K562 (cell line): ENCODE data around the gene YIF1A. TPM values are rescaled to one million over a fixed set of nuclear protein-coding genes. Genes with fewer than 3 reads are reported as not detected.

Experiments used
- ATAC-seq: fragments of 200-7000 bp; cut with Tn5 transposase; 3 replicates; pipeline ENCODE4 v1.9.1; 2020; ENCODE audit warnings: moderate library complexity
- BruUV-seq: library from RNA; stranded (reverse); fragments of 400-500 nt; replicated peaks from 2 replicates; lab custom pipeline; 2021; lab: Mats Ljungman, UMichigan
- CTCF ChIA-PET: fragments of 300-600 bp; formaldehyde crosslinking; extraction: SDS; loops from one replicate; lab custom pipeline; 2021; ENCODE audit warnings: low intra/inter-chr PET ratio; lab: Yijun Ruan, JAX
- POLR2A ChIA-PET: fragments of 300-600, 350-650 bp; sonication (Branson Sonifier 250); formaldehyde crosslinking; extraction: SDS; loops from one replicate; lab custom pipeline; 2021; ENCODE audit warnings: antibody characterized with exemption, inconsistent platforms; lab: Yijun Ruan, JAX
- DNase-seq, 4 experiments: peaks; one replicate each; pipeline versions ENCODE4 v3.0.0 to v3.0.0-alpha.2; 2011 to 2018; ENCODE audit warnings: low spot score in 3 of 4, mixed read lengths in 3 of 4; ENCODE audit errors: extremely low read depth in 1 of 4
- FAIRE-seq: peaks from 2 replicates; lab custom pipeline; 2011; peaks lifted over from hg19 to GRCh38; lab: Jason Lieb, UNC
- H2AFZ ChIP-seq: 2 replicates; pipeline ENCODE4 v1.6.0; 2011; ENCODE audit warnings: low read depth, low read length, control low read depth, inconsistent platforms
- H3K27ac ChIP-seq: fragments of 200-600 bp; 3 replicates; pipeline ENCODE4 v1.8.0; 2011; ENCODE audit warnings: low read depth, mild to moderate bottlenecking, control low read depth, inconsistent platforms, low read length, moderate library complexity, mixed read lengths; ENCODE audit errors: extremely low read depth
- H3K27me3 ChIP-seq, 2 experiments: fragments of 300-600 bp in 1 of 2; 2 replicates in 1 of 2; 3 replicates in 1 of 2; pipeline versions ENCODE4 v1.6.0 to v1.8.0; 2011; ENCODE audit warnings: inconsistent platforms in 2 of 2, low read length in 2 of 2, mild to moderate bottlenecking in 1 of 2, mixed read lengths in 1 of 2, moderate library complexity in 1 of 2; ENCODE audit not compliant: control insufficient read depth in 2 of 2, insufficient read depth in 2 of 2
- H3K36me3 ChIP-seq: fragments of 300-600 bp; 3 replicates; pipeline ENCODE4 v1.8.0; 2011; ENCODE audit warnings: mild to moderate bottlenecking, low read length, inconsistent platforms; ENCODE audit not compliant: control insufficient read depth, insufficient read depth
- H3K4me1 ChIP-seq, 2 experiments: fragments of 200-600 bp in 1 of 2; replicated peaks in 1 of 2; 2 replicates in 1 of 2; 3 replicates in 1 of 2; pipeline versions ENCODE4 v1.5.1 to v1.8.0; 2011; ENCODE audit warnings: inconsistent platforms in 2 of 2, low read length in 2 of 2, mild to moderate bottlenecking in 1 of 2, mixed read lengths in 1 of 2, moderate library complexity in 1 of 2; ENCODE audit not compliant: control insufficient read depth in 2 of 2, insufficient read depth in 2 of 2
- H3K4me2 ChIP-seq: 2 replicates; pipeline ENCODE4 v1.6.1; 2011; ENCODE audit warnings: low read length, control low read depth, inconsistent platforms, mixed read lengths; ENCODE audit not compliant: insufficient read depth
- H3K4me3 ChIP-seq: fragments of 200-600 bp; sonication (generic), shearing (Covaris generic); 2 replicates; pipeline ENCODE4 v1.5.1; 2016; ENCODE audit warnings: control low read depth, inconsistent platforms
- H3K79me2 ChIP-seq: fragments of 200-600 bp; 3 replicates; pipeline ENCODE4 v1.8.0; 2011; ENCODE audit warnings: low read length, inconsistent platforms; ENCODE audit not compliant: control insufficient read depth, insufficient read depth
- H3K9ac ChIP-seq, 2 experiments: 2 replicates each; pipeline versions ENCODE4 v1.6.0 to v1.6.1; 2011; ENCODE audit warnings: low read depth in 2 of 2, low read length in 2 of 2, control low read depth in 1 of 2, inconsistent platforms in 1 of 2, mild to moderate bottlenecking in 1 of 2, mixed read lengths in 1 of 2; ENCODE audit not compliant: insufficient read depth in 1 of 2
- H3K9me1 ChIP-seq: one replicate; pipeline ENCODE4 v1.6.0; 2011; ENCODE audit warnings: inconsistent platforms, mild to moderate bottlenecking, low read length, moderate library complexity; ENCODE audit not compliant: control insufficient read depth, insufficient read depth
- H3K9me3 ChIP-seq: replicated peaks from 2 replicates; pipeline ENCODE4 v1.5.1; 2011; ENCODE audit warnings: low read depth, low read length, inconsistent platforms; ENCODE audit not compliant: control insufficient read depth, insufficient read depth
- H4K20me1 ChIP-seq: replicated peaks from 2 replicates; pipeline ENCODE4 v1.6.1; 2011; ENCODE audit warnings: low read length, inconsistent platforms, mixed read lengths; ENCODE audit not compliant: control insufficient read depth, insufficient read depth
- ARID4B ChIP-seq: sonication (generic); formaldehyde crosslinking; IDR thresholded peaks from 2 replicates; pipeline ENCODE4 v1.8.0; 2022; ENCODE audit warnings: mild to moderate bottlenecking, missing genetic modification reagents
- GATAD2A ChIP-seq: fragments of 450-650 bp; IDR thresholded peaks from 2 replicates; pipeline ENCODE4 v1.6.1; 2017
- GATAD2B ChIP-seq: fragments of 450-650 bp; IDR thresholded peaks from 2 replicates; pipeline ENCODE4 v1.6.1; 2017; ENCODE audit warnings: mild to moderate bottlenecking, borderline replicate concordance
- MITF ChIP-seq: IDR thresholded peaks from 2 replicates; pipeline ENCODE4 v1.6.1; 2014; ENCODE audit warnings: antibody characterized with exemption
- NR3C1 ChIP-seq: sonication (generic); formaldehyde crosslinking; IDR thresholded peaks from 2 replicates; pipeline ENCODE4 v1.8.1; 2022; ENCODE audit warnings: missing genetic modification reagents
- PHF20 ChIP-seq: fragments of 450-650 bp; IDR thresholded peaks from 2 replicates; pipeline ENCODE4 v1.6.1; 2018; ENCODE audit not compliant: partially characterized antibody
- SPI1 ChIP-seq: IDR thresholded peaks from 2 replicates; pipeline ENCODE4 v1.6.1; 2011; ENCODE audit warnings: low read depth, low read length, control low read depth, borderline replicate concordance
- XRCC3 ChIP-seq: fragments of 450-650 bp; IDR thresholded peaks from 2 replicates; pipeline ENCODE4 v1.6.1; 2017; ENCODE audit warnings: mild to moderate bottlenecking, moderate library complexity
- ZC3H4 ChIP-seq: sonication (generic); formaldehyde crosslinking; IDR thresholded peaks from 2 replicates; pipeline ENCODE4 v1.9.0; 2021; ENCODE audit warnings: missing genetic modification reagents, borderline replicate concordance
- ZNF780A ChIP-seq: fragments of 250-450 bp; sonication (Bioruptor Pico); IDR thresholded peaks from 2 replicates; pipeline ENCODE4 v1.5.0; 2021; ENCODE audit warnings: mild to moderate bottlenecking
- WGBS: fragments of 100-300 bp; shearing (Covaris generic); methylation state at CpG from one replicate; pipeline ENCODE4 v1.1.6; 2016; ENCODE audit warnings: low coverage, mixed read lengths; ENCODE audit not compliant: insufficient coverage; ENCODE audit errors: missing lambda C conversion rate; 5-methylcytosine and 5-hydroxymethylcytosine counted together
- in situ Hi-C: fragments of 300-500 bp; cut with MboI; formaldehyde crosslinking; loops from 4 replicates; pipeline ENCODE4 v1.15.0; 2018; ENCODE audit warnings: inconsistent platforms, mixed read lengths
- intact Hi-C: fragments of 100-400 bp; cut with micrococcal nuclease; formaldehyde crosslinking; loops from 2 replicates; pipeline ENCODE4 v1.14.2; 2022
- polyA plus RNA-seq, 8 experiments: library from polyadenylated mRNA; depleted of rRNA in 4 of 8; stranded (reverse) in 5 of 8; unstranded in 3 of 8; fragments of >200 nt; fragmentation: Nextera tagmentation in 2 of 8; fragmentation: Illumina TruSeq in 1 of 8; extraction: Ambion mirVana in 2 of 8; extraction: Trizol in 1 of 8; gene quantifications; 2 replicates each; pipeline versions ENCODE4 v1.2.1 to v1.2.3, GENCODE V29; 2011 to 2014; ENCODE audit warnings: inconsistent platforms in 1 of 8, missing spikeins in 1 of 8
- total RNA-seq, 7 experiments: library from RNA; depleted of rRNA in 6 of 7; stranded (reverse); fragments of >200 nt in 6 of 7; fragmentation: Illumina TruSeq in 2 of 7; extraction: Trizol in 2 of 7; gene quantifications; 2 replicates each; pipeline versions ENCODE4 v1.2.1 to v1.2.3, GENCODE V29; 2011 to 2021; ENCODE audit warnings: low replicate concordance in 1 of 7

The YIF1A gene
- total and polyA plus RNA-seq, 9 of the 15 experiments (the other 6 are each of a cell fraction or from before 2014, with no cell fraction given): 8.6 to 121 (median 77.2) TPM

GRCh38 chr11:66238786-66239413 is 50.0 kb downstream of the YIF1A start:
- H3K36me3 ChIP-seq: peaks cover 36% of the 10 kb centered on the region; the same call in 2 of the 3 replicates
- no peaks in the 10 kb centered on the region for H3K9me1 ChIP-seq

More at GRCh38 chr11:66238786-66239413, 50.0 kb downstream of the YIF1A start:
- DNase-seq (no peak), ATAC-seq (no peak), FAIRE-seq (no peak)
- Histone ChIP-seq H3K4me2 (no peak overlapping the region), H3K9ac (peak overlapping the region in 1 of 2 experiments; percentile 57; a peak in 2 of 4 replicates), H3K9me3 (no peaks in the 10 kb centered on the region), H2AFZ (no peak overlapping the region), H3K27ac (no peak overlapping the region), H4K20me1 (peaks cover 5% of the 10 kb centered on the region; the same call in 1 of the 2 replicates), H3K4me1 (peaks cover 0 to 6% of the 10 kb centered on the region in 2 experiments; a peak in 1 of 5 replicates), H3K4me3 (no peak overlapping the region), H3K27me3 (no peaks in the 10 kb centered on the region), H3K79me2 (no peaks in the 10 kb centered on the region)
- TF ChIP-seq GATAD2B: no peak
- TF ChIP-seq XRCC3: no peak
- no peak for TF ChIP-seq ZC3H4
- no peak for TF ChIP-seq MITF
- TF ChIP-seq PHF20: no peak
- no peak for TF ChIP-seq NR3C1 (CRISPR knock-in tag)
- TF ChIP-seq ARID4B (CRISPR knock-in tag): no peak
- no peak for TF ChIP-seq SPI1
- TF ChIP-seq GATAD2A: no peak
- TF ChIP-seq ZNF780A (CRISPR knock-in tag): no peak
- CTCF ChIA-PET: no interaction called here
- intact Hi-C loops (no loop called here), in situ Hi-C loops (no loop called here)
- POLR2A ChIA-PET: interaction anchor here (4.1 kb wide), 1 partner anchor 8 kb away, joined by 22 read pairs; no protein-coding TSS in a partner anchor
- 85% methylated on average over 13 of the region's 17 CpGs for WGBS
- BruUV-seq: no TSS peak
